ENCODE results near the gene QRFPR. TPM values are rescaled to one million over a fixed set of nuclear protein-coding genes. Genes with fewer than 3 reads are reported as not detected.

QRFPR gene
- total and polyA plus RNA-seq, 2 of the 8 experiments (the other 6 are each of a cell fraction or from before 2014, with no cell fraction given): 1.0 to 2.9 TPM

GRCh38 chr4:121397434-121397833, 16.6 kb upstream of the QRFPR start:
- Histone ChIP-seq H3K56ac (replicated peaks; ENCODE audit: insufficient read length, low read depth, low read length) (no peak overlapping the region), H2AFZ (ENCODE audit: low read length) (no peak overlapping the region), H4K91ac (replicated peaks; ENCODE audit: insufficient read length, low read length) (no peak overlapping the region), H4K5ac (ENCODE audit: insufficient read length, low read depth, low read length) (no peak overlapping the region), H3K4me2 (ENCODE audit: insufficient read depth in 1 of 2, low read depth in 2 of 2, low read length in 2 of 2) (no peak overlapping the region), H3K79me1 (ENCODE audit: low read depth, low read length) (no peaks in the 10 kb centered on the region), H3K14ac (ENCODE audit: insufficient read length) (no peak overlapping the region), H3K79me2 (ENCODE audit: control insufficient read depth in 1 of 2, insufficient read depth in 2 of 2, low read length in 2 of 2) (no peaks in the 10 kb centered on the region), H3K18ac (ENCODE audit: extremely low read depth, low read length) (no peak overlapping the region), H3K23me2 (ENCODE audit: low read depth, low read length) (no peaks in the 10 kb centered on the region), H2BK12ac (ENCODE audit: low read depth, low read length) (no peak overlapping the region), H2BK15ac (ENCODE audit: low read length) (no peak overlapping the region), H4K20me1 (replicated peaks in 1 of 2; ENCODE audit: control insufficient read depth in 1 of 2, insufficient read depth in 2 of 2, low read length in 2 of 2) (no peaks in the 10 kb centered on the region), H2AK5ac (ENCODE audit: low read depth, low read length) (no peak overlapping the region), H2BK20ac (ENCODE audit: low read length) (no peak overlapping the region), H3K4ac (replicated peaks; ENCODE audit: insufficient read length, low read depth, low read length) (no peak overlapping the region), H3K4me3 (ENCODE audit: extremely low read depth in 1 of 4, insufficient read depth in 2 of 4, low read depth in 3 of 4, low read length in 4 of 4) (no peak overlapping the region), H3K27ac (ENCODE audit: low read depth, low read length) (no peak overlapping the region), H3K27me3 (replicated peaks in 1 of 4; ENCODE audit: control insufficient read depth in 3 of 4, extremely low read depth in 1 of 4, insufficient read depth in 3 of 4, low read length in 3 of 4) (no peaks in the 10 kb centered on the region), H2BK5ac (ENCODE audit: low read depth, low read length) (no peak overlapping the region), H3K36me3 (ENCODE audit: control insufficient read depth in 2 of 4, insufficient read depth in 4 of 4, low read length in 3 of 4) (no peaks in the 10 kb centered on the region), H3K23ac (ENCODE audit: insufficient read length) (no peak overlapping the region), H3K9me3 (ENCODE audit: insufficient read depth in 2 of 2, low read depth in 1 of 2, low read length in 1 of 2) (no peaks in the 10 kb centered on the region), H3K4me1 (replicated peaks in 1 of 4; ENCODE audit: control insufficient read depth in 3 of 4, insufficient read depth in 4 of 4, low read length in 3 of 4) (no peaks in the 10 kb centered on the region), H4K8ac (ENCODE audit: extremely low read depth, insufficient read depth, low read length) (no peak overlapping the region), H2BK120ac (replicated peaks; ENCODE audit: low read depth, low read length) (no peak overlapping the region), H3K9ac (replicated peaks in 1 of 4; ENCODE audit: extremely low read depth in 1 of 4, low read depth in 3 of 4, low read length in 3 of 4) (no peak overlapping the region)
- ChIA-PET POLR2A (ENCODE audit: partially characterized antibody) (no interaction called here), CTCF (ENCODE audit: partially characterized antibody) (interaction anchor here (1.1 to 2.0 kb wide), 4 partner anchors 23 to 65 kb away, joined by 3 to 11 read pairs (median 6); no protein-coding TSS in a partner anchor)
- FAIRE-seq (no peak), DNase-seq (ENCODE audit: low read depth in 1 of 2, low spot score in 2 of 2) (no peak)
- WGBS, 2 experiments (ENCODE audit: extremely low coverage in 1 of 2, insufficient coverage in 1 of 2, insufficient read length in 1 of 2, insufficient replicate concordance in 2 of 2, low coverage in 1 of 2, low lambda C conversion rate in 2 of 2, missing lambda C conversion rate in 1 of 2): 89% methylated on average over 3 of the region's 3 CpGs; no CpG with 5 or more reads in 1 of the 2 experiments
- TF ChIP-seq RBBP5 (IDR thresholded peaks at IDR 0.05; ENCODE audit: borderline replicate concordance, low read depth, low read length) (no peak), MAX (IDR thresholded peaks at IDR 0.05) (no peak), ASH2L (IDR thresholded peaks at IDR 0.05; ENCODE audit: low read length) (no peak), NRF1 (IDR thresholded peaks at IDR 0.05; ENCODE audit: low read depth, low read length) (no peak), SIRT6 (IDR thresholded peaks at IDR 0.05; ENCODE audit: low read length) (no peak), ATF3 (IDR thresholded peaks at IDR 0.05; ENCODE audit: insufficient read depth, low read depth, low read length) (no peak), ZNF274 (IDR thresholded peaks at IDR 0.05; ENCODE audit: borderline replicate concordance, extremely low read depth, low read length) (no peak), HDAC2 (IDR thresholded peaks at IDR 0.05; ENCODE audit: borderline replicate concordance in 1 of 2, low read depth in 2 of 2, low read length in 2 of 2) (no peak), BCL11A (IDR thresholded peaks at IDR 0.05; ENCODE audit: low read depth in 2 of 2, low read length in 2 of 2) (no peak), POLR2AphosphoS5 (IDR thresholded peaks at IDR 0.05; ENCODE audit: low read depth, low read length) (no peak), RAD21 (IDR thresholded peaks at IDR 0.05 in 1 of 2, conservative IDR thresholded peaks at IDR 0.05 in 1 of 2; ENCODE audit: low read depth in 2 of 2, low read length in 2 of 2) (no peak), CEBPB (IDR thresholded peaks at IDR 0.05; ENCODE audit: low read depth, low read length) (no peak), KDM4A (IDR thresholded peaks at IDR 0.05; ENCODE audit: low read depth, low read length, severe bottlenecking) (no peak), POU5F1 (IDR thresholded peaks at IDR 0.05; ENCODE audit: low read depth, low read length) (no peak)
